Astrocyte (in vitro differentiated cells and primary cell): ENCODE results near the gene RBFOX2.

Experiments used
- EZH2 ChIP-seq: IDR thresholded peaks from 2 replicates; pipeline ENCODE4 v1.6.1; 2012; ENCODE audit warnings: mild to moderate bottlenecking, low read length, inconsistent platforms; ENCODE audit not compliant: insufficient read depth
- TF ChIP-seq, protein P1 (sequence below): IDR thresholded peaks from 2 replicates; pipeline ENCODE4 v1.5.1; 2011; ENCODE audit warnings: low read depth, mild to moderate bottlenecking, inconsistent platforms, low read length, moderate library complexity; ENCODE audit not compliant: insufficient read depth

DNA sequence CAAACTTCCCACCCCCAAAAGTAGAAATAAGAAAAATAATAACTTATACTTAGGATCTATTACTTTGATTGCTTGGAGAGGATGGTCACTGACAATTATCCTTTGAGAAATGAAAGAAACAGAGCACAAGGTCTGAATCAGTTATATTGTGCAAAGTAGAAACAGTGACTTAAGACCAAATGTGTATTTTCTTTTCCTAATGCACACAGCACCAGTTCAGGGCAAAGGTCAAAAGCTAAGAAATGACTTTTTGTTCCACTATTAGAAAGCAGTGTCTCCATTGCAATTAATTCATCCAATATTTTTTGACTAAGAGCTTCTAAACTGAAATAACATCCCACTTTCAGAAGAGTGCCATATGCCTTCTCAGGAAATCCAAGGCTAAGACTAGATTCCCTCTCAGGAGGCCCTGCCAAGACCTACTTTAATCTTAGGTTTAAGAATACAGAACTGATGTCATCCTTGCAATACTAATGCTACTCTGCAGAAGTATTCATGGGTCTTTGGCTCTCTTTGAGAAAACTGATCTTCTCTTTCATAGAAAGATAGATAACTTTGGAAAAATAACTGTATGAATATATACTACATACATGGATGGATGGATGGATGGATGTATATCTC, 164.0 kb downstream of the RBFOX2 start:
- TF ChIP-seq, protein P1, sequence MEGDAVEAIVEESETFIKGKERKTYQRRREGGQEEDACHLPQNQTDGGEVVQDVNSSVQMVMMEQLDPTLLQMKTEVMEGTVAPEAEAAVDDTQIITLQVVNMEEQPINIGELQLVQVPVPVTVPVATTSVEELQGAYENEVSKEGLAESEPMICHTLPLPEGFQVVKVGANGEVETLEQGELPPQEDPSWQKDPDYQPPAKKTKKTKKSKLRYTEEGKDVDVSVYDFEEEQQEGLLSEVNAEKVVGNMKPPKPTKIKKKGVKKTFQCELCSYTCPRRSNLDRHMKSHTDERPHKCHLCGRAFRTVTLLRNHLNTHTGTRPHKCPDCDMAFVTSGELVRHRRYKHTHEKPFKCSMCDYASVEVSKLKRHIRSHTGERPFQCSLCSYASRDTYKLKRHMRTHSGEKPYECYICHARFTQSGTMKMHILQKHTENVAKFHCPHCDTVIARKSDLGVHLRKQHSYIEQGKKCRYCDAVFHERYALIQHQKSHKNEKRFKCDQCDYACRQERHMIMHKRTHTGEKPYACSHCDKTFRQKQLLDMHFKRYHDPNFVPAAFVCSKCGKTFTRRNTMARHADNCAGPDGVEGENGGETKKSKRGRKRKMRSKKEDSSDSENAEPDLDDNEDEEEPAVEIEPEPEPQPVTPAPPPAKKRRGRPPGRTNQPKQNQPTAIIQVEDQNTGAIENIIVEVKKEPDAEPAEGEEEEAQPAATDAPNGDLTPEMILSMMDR, result no peak
- TF ChIP-seq EZH2, result no peak
